ENCODE results near the gene PIF1.

The PIF1 gene, protein sequence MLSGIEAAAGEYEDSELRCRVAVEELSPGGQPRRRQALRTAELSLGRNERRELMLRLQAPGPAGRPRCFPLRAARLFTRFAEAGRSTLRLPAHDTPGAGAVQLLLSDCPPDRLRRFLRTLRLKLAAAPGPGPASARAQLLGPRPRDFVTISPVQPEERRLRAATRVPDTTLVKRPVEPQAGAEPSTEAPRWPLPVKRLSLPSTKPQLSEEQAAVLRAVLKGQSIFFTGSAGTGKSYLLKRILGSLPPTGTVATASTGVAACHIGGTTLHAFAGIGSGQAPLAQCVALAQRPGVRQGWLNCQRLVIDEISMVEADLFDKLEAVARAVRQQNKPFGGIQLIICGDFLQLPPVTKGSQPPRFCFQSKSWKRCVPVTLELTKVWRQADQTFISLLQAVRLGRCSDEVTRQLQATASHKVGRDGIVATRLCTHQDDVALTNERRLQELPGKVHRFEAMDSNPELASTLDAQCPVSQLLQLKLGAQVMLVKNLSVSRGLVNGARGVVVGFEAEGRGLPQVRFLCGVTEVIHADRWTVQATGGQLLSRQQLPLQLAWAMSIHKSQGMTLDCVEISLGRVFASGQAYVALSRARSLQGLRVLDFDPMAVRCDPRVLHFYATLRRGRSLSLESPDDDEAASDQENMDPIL

DNA sequence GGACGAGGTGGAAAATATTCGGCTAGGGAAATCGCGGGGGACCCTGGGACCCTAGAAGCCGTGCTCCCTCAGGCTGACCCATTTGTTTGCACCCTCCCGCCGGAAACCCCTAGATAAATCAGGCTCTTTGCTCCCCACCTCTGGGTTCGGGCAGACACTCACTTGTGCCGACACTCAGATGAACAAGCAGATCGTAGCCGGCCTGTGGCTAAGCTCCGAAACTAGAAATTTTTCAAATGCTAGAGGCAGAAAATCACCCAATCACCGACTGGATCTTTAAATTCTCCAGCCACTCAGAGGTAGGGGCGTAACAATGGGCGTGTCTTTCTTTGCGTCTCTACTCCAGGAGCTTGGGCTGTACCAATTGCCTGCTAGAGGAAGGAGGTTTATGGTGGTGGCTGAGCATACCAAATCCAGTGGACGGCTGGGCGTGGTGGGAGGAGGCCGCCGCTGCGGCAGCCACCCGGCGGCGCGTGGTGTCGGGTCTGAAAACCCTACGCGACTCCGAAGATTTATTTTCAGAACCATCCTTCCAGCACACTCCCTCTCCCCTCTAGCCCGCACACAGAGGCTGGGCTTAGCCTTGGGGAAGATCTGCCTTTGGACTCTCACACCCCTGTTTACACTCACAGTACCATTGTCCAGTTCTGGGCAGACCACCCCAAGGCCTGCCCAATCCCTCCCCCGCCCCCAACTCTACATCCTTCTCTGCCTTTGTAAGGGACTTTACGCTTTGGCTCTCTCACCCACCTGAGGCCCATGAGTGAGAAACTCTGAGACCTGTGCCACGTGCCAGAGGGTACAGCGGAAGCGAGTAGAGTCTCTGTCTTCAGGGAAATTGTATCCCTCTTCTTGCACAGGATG, at the start of gene PIF1:
Gene PIF1, minus strand, starts transcription at position 217 of the 864 bp plus-strand sequence. CDS start 1,312 bp downstream, outside the sequence.
- Histone ChIP-seq H3K9ac (peak within 1 kb of the TSS; percentile 71 to 83 (median 77)), H3K4me2 (peak within 1 kb of the TSS; percentile 89 to 100 (median 96)), H3K9me3 (replicated peaks in 1 of 11) (no peaks in the 10 kb centered on the region), H3K27ac (peak within 1 kb of the TSS; percentile 44 to 83 (median 74); a peak in 21 of 22 replicates), H3K27me3 (peaks cover 6 to 27% (median 13%) of the 10 kb centered on the region in 11 experiments; a peak in 20 of 22 replicates), H3K4me1 (peaks cover 31 to 47% (median 44%) of the 10 kb centered on the region in 10 experiments), H4K20me1 (peaks cover 0 to 7% (median 0%) of the 10 kb centered on the region in 11 experiments; a peak in 1 of 22 replicates), H3K4me3 (peak within 1 kb of the TSS; percentile 52 to 78 (median 70)), H3K36me3 (peaks cover 0 to 21% (median 15%) of the 10 kb centered on the region in 11 experiments; a peak in 12 of 22 replicates)
- TF ChIP-seq Cebpa-rat (IDR thresholded peaks at IDR 0.05) = no peak

- Histone ChIP-seq H3K4me1 (peaks cover 79 to 95% (median 88%) of the 10 kb centered on the region in 10 experiments), H3K9me3 (replicated peaks in 1 of 11) (no peaks in the 10 kb centered on the region), H3K27ac (peak overlapping the region; percentile 3 to 59 (median 39); a peak in 16 of 22 replicates), H3K4me3 (no peak overlapping the region), H3K36me3 (peaks cover 5 to 60% (median 39%) of the 10 kb centered on the region in 11 experiments; a peak in 20 of 22 replicates), H3K27me3 (no peaks in the 10 kb centered on the region), H3K4me2 (peak overlapping the region; percentile 46 to 81 (median 63)), H4K20me1 (peaks cover 8 to 42% (median 24%) of the 10 kb centered on the region in 11 experiments; a peak in 20 of 22 replicates), H3K9ac (peak overlapping the region in 3 of 11 experiments; percentile 10 to 42 (median 27); a peak in 2 of 22 replicates)
- no peak for TF ChIP-seq Cebpa-rat (IDR thresholded peaks at IDR 0.05)
These were observed 44.9 kb upstream of the PIF1 start for GRCh38 chr15:64870353-64870752.

DNA sequence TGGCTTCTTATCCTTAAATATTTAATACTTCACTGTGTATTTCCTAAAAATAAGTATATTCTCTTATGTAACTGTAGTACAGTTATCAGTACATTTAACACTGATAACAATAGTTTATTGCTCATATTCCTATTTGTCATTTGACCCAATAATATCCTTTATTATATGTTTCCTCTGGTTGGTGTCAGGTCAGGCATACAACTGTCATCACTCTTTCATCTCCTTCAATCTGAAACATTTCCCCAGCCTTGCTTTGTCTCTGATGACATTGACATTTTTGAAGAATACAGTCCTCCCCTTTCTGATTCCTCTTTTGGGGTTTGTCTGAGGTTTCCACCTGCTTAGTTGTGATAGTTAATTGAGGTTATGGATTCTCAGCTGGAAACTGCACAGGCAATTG, 44.1 kb upstream of the PIF1 start:
- H4K20me1 ChIP-seq = peaks cover 16 to 50% (median 33%) of the 10 kb centered on the region in 11 experiments; a peak in 20 of 22 replicates
- TF ChIP-seq Cebpa-rat (IDR thresholded peaks at IDR 0.05) = no peak

GRCh38 chr15:64865998-64866520, 40.6 kb upstream of the PIF1 start:
- Histone ChIP-seq H4K20me1 (peaks cover 22 to 85% (median 64%) of the 10 kb centered on the region in 11 experiments; a peak in 21 of 22 replicates), H3K4me2 (peak overlapping the region; percentile 59 to 100 (median 92); a peak in 21 of 22 replicates), H3K9me3 (replicated peaks in 1 of 11) (no peaks in the 10 kb centered on the region), H3K4me1 (peaks cover 83 to 98% (median 94%) of the 10 kb centered on the region in 10 experiments), H3K4me3 (peak overlapping the region in 1 of 10 experiments; percentile 30; a peak in 1 of 20 replicates), H3K36me3 (peaks cover 14 to 97% (median 75%) of the 10 kb centered on the region in 11 experiments), H3K27ac (peak overlapping the region in 7 of 11 experiments; percentile 21 to 75 (median 56); a peak in 9 of 22 replicates), H3K27me3 (no peaks in the 10 kb centered on the region), H3K9ac (peak overlapping the region in 5 of 11 experiments; percentile 41 to 68 (median 62); a peak in 8 of 22 replicates)
- TF ChIP-seq Cebpa-rat (IDR thresholded peaks at IDR 0.05) = no peak

More for the DNA sequence above, 44.1 kb upstream of the PIF1 start:
- peaks cover 79 to 95% (median 89%) of the 10 kb centered on the region in 10 experiments for H3K4me1 ChIP-seq
- H3K27me3 ChIP-seq = no peaks in the 10 kb centered on the region
- H3K4me3 ChIP-seq = no peak overlapping the region
- H3K9me3 ChIP-seq (replicated peaks in 1 of 11) = no peaks in the 10 kb centered on the region
- peaks cover 5 to 69% (median 47%) of the 10 kb centered on the region in 11 experiments; a peak in 20 of 22 replicates for H3K36me3 ChIP-seq
- H3K9ac ChIP-seq = no peak overlapping the region
- H3K27ac ChIP-seq = peak overlapping the region in 2 of 11 experiments; percentile 34 to 59; a peak in 1 of 22 replicates
- H3K4me2 ChIP-seq = peak overlapping the region; percentile 46 to 81 (median 63); a peak in 21 of 22 replicates

GRCh38 chr15:64865126-64865997, 39.9 kb upstream of the PIF1 start:
- Histone ChIP-seq H3K27ac (peak overlapping the region; percentile 14 to 75 (median 41); a peak in 15 of 22 replicates), H3K27me3 (no peaks in the 10 kb centered on the region), H3K36me3 (peaks cover 21 to 100% (median 82%) of the 10 kb centered on the region in 11 experiments), H3K4me2 (peak overlapping the region; percentile 59 to 100 (median 92)), H3K9ac (peak overlapping the region; percentile 31 to 68 (median 50); a peak in 20 of 22 replicates), H3K4me1 (peaks cover 81 to 100% (median 92%) of the 10 kb centered on the region in 10 experiments), H3K9me3 (replicated peaks in 1 of 11) (no peaks in the 10 kb centered on the region), H3K4me3 (peak overlapping the region in 5 of 10 experiments; percentile 1 to 30 (median 17); a peak in 6 of 20 replicates), H4K20me1 (peaks cover 22 to 89% (median 71%) of the 10 kb centered on the region in 11 experiments; a peak in 21 of 22 replicates)
- TF ChIP-seq Cebpa-rat (IDR thresholded peaks at IDR 0.05) = no peak

GRCh38 chr15:64864068-64864467, 38.6 kb upstream of the PIF1 start:
- Histone ChIP-seq H3K4me3 (peak overlapping the region in 1 of 10 experiments; percentile 1; a peak in 1 of 20 replicates), H3K27ac (peak overlapping the region; percentile 3 to 75 (median 38); a peak in 15 of 22 replicates), H3K4me1 (peaks cover 69 to 100% (median 83%) of the 10 kb centered on the region in 10 experiments), H3K9ac (peak overlapping the region; percentile 8 to 68 (median 41); a peak in 17 of 22 replicates), H3K4me2 (peak overlapping the region; percentile 59 to 100 (median 92)), H4K20me1 (peaks cover 26 to 96% (median 84%) of the 10 kb centered on the region in 11 experiments; a peak in 21 of 22 replicates), H3K9me3 (replicated peaks in 1 of 11) (no peaks in the 10 kb centered on the region), H3K36me3 (peaks cover 34 to 100% (median 90%) of the 10 kb centered on the region in 11 experiments), H3K27me3 (no peaks in the 10 kb centered on the region)
- TF ChIP-seq Cebpa-rat (IDR thresholded peaks at IDR 0.05) = no peak

- Histone ChIP-seq H3K27ac (no peak overlapping the region), H4K20me1 (peaks cover 37 to 100% (median 98%) of the 10 kb centered on the region in 11 experiments), H3K4me1 (peaks cover 80 to 100% (median 88%) of the 10 kb centered on the region in 10 experiments), H3K4me2 (peak overlapping the region; percentile 59 to 100 (median 92)), H3K9ac (peak overlapping the region in 2 of 11 experiments; percentile 58 to 72; a peak in 3 of 22 replicates), H3K9me3 (replicated peaks in 1 of 11) (no peaks in the 10 kb centered on the region), H3K36me3 (peaks cover 30 to 100% (median 93%) of the 10 kb centered on the region in 11 experiments), H3K4me3 (no peak overlapping the region), H3K27me3 (no peaks in the 10 kb centered on the region)
- TF ChIP-seq Cebpa-rat (IDR thresholded peaks at IDR 0.05) = no peak
These were observed 37.0 kb upstream of the PIF1 start for GRCh38 chr15:64862408-64862807.

All from BLaER1 treated with 17β-estradiol and CSF1 and Interleukin-3, amounts not matched to agents 10 nM and 100 nM (cell line).